Gastrocnemius medialis (tissue), 4 donors: ENCODE data around the gene WNT7B. TPM values are rescaled to one million over a fixed set of nuclear protein-coding genes. Genes with fewer than 3 reads are reported as not detected.

Experiments
- ATAC-seq, 2 donors: fragments of 150-250 bp; one replicate each; pipeline ENCODE4 v1.9.1; 2016
- DNase-seq, 2 donors: peaks; one replicate each; pipeline ENCODE4 v3.0.0-alpha.2; 2019
- H3K27ac ChIP-seq, 4 donors: fragments of 200-600 bp; sonication (generic); 1 replicate in 1 of 4; 2 replicates in 3 of 4; pipeline ENCODE4 v1.5.1; 2016 to 2018; ENCODE audit warnings: mild to moderate bottlenecking in 2 of 4, moderate library complexity in 1 of 4
- H3K27me3 ChIP-seq, 3 donors: fragments of 200-600 bp; sonication (generic) in 2 of 3; 1 replicate in 1 of 3; 2 replicates in 2 of 3; pipeline versions ENCODE4 v1.5.1 to v1.6.0; 2016 to 2019; ENCODE audit warnings: mild to moderate bottlenecking in 1 of 3, moderate library complexity in 1 of 3
- H3K36me3 ChIP-seq, 2 donors: fragments of 200-600 bp; sonication (generic) in 1 of 2; one replicate each; pipeline ENCODE4 v1.5.1; 2017 to 2018
- H3K4me1 ChIP-seq, 2 donors: fragments of 200-600 bp; sonication (generic) in 1 of 2; one replicate each; pipeline ENCODE4 v1.5.1; 2016 to 2017; ENCODE audit warnings: mild to moderate bottlenecking in 2 of 2
- H3K4me3 ChIP-seq, 4 donors: fragments of 200-600 bp; sonication (generic) in 3 of 4; 1 replicate in 1 of 4; 2 replicates in 3 of 4; pipeline ENCODE4 v1.5.1; 2016 to 2019; ENCODE audit warnings: mild to moderate bottlenecking in 2 of 4
- H3K9me3 ChIP-seq, 3 donors: fragments of 200-600 bp; sonication (generic) in 2 of 3; 1 replicate in 1 of 3; 2 replicates in 2 of 3; pipeline ENCODE4 v1.5.1; 2016 to 2019
- POLR2A ChIP-seq, 2 donors: fragments of 450-650 bp; IDR thresholded peaks; one replicate each; pipeline ENCODE4 v1.6.1; 2017; ENCODE audit warnings: antibody characterized with exemption in 2 of 2, mild to moderate bottlenecking in 2 of 2, moderate library complexity in 2 of 2
- in situ Hi-C, 4 donors: fragments of 200-750 bp; cut with MboI; loops; one replicate each; pipeline versions ENCODE4 v1.15.0 to v1.8.0; 2017; ENCODE audit warnings: low sequenced_read_pairs in 4 of 4
- intact Hi-C: fragments of 100-400 bp; cut with DNase I; formaldehyde crosslinking; loops from one replicate; pipeline ENCODE4 v1.15.1; 2023; ENCODE audit warnings: low total_unique reads
- total RNA-seq, 4 donors: library from RNA; depleted of rRNA; stranded (reverse); fragments of >200 nt; gene quantifications; one replicate each; pipeline versions ENCODE4 v1.1.0 to v1.2.3, GENCODE V29; 2016
- TF ChIP-seq, protein P1 (sequence below), 5 experiments: fragments of 450-650 bp in 3 of 5; fragments of 200-600 bp in 2 of 5; sonication (generic) in 2 of 5; IDR thresholded peaks in 4 of 5; conservative IDR thresholded peaks in 1 of 5; 1 replicate in 4 of 5; 2 replicates in 1 of 5; pipeline ENCODE4 v1.5.1; 2016 to 2019; ENCODE audit warnings: antibody characterized with exemption in 5 of 5, mild to moderate bottlenecking in 3 of 5, moderate library complexity in 3 of 5

The WNT7B gene
- total RNA-seq, 4 donors from 2014 or later, result not detected

DNA sequence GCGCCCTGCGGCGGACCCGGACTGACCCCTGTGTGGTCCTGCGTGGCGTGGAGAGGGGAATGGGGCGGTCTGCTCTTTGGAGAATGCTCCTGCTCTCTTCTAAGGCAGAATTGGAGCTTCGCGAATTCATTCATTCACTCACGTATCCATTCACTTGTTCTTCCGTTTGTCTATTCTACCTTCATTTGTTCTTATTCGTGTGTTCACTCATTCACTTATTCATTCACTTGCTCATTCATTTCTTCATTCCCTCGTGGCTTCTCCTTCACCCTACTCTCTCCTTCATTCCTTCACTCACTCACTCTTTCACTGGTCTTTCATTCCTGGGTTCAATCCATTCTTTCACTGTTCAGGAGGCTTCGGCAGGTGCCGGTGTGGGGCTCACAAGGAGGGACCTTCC, 69.6 kb downstream of the WNT7B start:
- no peak overlapping the region for H3K27ac ChIP-seq
- no peak overlapping the region for H3K4me3 ChIP-seq
- no peak for DNase-seq
- no peak for ATAC-seq
- intact Hi-C loops, result no loop called here
- TF ChIP-seq, protein P1, sequence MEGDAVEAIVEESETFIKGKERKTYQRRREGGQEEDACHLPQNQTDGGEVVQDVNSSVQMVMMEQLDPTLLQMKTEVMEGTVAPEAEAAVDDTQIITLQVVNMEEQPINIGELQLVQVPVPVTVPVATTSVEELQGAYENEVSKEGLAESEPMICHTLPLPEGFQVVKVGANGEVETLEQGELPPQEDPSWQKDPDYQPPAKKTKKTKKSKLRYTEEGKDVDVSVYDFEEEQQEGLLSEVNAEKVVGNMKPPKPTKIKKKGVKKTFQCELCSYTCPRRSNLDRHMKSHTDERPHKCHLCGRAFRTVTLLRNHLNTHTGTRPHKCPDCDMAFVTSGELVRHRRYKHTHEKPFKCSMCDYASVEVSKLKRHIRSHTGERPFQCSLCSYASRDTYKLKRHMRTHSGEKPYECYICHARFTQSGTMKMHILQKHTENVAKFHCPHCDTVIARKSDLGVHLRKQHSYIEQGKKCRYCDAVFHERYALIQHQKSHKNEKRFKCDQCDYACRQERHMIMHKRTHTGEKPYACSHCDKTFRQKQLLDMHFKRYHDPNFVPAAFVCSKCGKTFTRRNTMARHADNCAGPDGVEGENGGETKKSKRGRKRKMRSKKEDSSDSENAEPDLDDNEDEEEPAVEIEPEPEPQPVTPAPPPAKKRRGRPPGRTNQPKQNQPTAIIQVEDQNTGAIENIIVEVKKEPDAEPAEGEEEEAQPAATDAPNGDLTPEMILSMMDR (IDR thresholded peaks at IDR 0.05 in 4 of 5, conservative IDR thresholded peaks at IDR 0.05 in 1 of 5), result no peak
- no peak for TF ChIP-seq POLR2A (IDR thresholded peaks at IDR 0.05)
- H3K4me1 ChIP-seq, result peaks cover 4 to 16% of the 10 kb centered on the region in 2 donors
- in situ Hi-C loops, result no loop called here
- H3K36me3 ChIP-seq, result no peaks in the 10 kb centered on the region
- H3K27me3 ChIP-seq, result peaks cover 13 to 18% (median 13%) of the 10 kb centered on the region in 3 donors
- no peaks in the 10 kb centered on the region for H3K9me3 ChIP-seq

DNA sequence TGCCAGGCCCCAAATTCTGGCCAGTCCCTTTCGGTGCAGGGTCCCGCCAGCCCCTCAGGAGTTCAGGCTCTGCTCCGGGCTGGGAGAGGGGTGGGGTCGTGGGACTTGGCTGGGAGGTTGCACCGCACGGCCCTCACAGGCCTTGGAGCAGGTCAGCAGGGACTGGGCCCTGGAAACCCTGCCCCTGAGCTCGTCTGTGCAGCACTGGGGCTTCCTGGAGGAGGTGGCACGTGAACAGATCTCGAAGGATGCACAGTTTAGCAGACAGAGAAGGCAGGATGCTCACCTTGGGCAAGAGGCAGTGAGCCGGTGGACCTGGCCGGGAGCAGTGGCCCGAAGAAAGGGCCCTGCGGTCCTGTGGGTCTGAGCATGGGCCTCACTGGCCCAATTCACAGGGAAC, 70.0 kb downstream of the WNT7B start:
- H3K27me3 ChIP-seq, result peaks cover 13 to 18% (median 16%) of the 10 kb centered on the region in 3 donors
- peaks cover 2 to 12% of the 10 kb centered on the region in 2 donors for H3K4me1 ChIP-seq
- no peaks in the 10 kb centered on the region for H3K36me3 ChIP-seq
- H3K4me3 ChIP-seq, result no peak overlapping the region
- no peaks in the 10 kb centered on the region for H3K9me3 ChIP-seq
- TF ChIP-seq, protein P1 (IDR thresholded peaks at IDR 0.05 in 4 of 5, conservative IDR thresholded peaks at IDR 0.05 in 1 of 5), result no peak
- TF ChIP-seq POLR2A (IDR thresholded peaks at IDR 0.05), result no peak
- DNase-seq (no peak), ATAC-seq (no peak)
- in situ Hi-C loops, result no loop called here
- intact Hi-C loops, result no loop called here
- no peak overlapping the region for H3K27ac ChIP-seq

DNA sequence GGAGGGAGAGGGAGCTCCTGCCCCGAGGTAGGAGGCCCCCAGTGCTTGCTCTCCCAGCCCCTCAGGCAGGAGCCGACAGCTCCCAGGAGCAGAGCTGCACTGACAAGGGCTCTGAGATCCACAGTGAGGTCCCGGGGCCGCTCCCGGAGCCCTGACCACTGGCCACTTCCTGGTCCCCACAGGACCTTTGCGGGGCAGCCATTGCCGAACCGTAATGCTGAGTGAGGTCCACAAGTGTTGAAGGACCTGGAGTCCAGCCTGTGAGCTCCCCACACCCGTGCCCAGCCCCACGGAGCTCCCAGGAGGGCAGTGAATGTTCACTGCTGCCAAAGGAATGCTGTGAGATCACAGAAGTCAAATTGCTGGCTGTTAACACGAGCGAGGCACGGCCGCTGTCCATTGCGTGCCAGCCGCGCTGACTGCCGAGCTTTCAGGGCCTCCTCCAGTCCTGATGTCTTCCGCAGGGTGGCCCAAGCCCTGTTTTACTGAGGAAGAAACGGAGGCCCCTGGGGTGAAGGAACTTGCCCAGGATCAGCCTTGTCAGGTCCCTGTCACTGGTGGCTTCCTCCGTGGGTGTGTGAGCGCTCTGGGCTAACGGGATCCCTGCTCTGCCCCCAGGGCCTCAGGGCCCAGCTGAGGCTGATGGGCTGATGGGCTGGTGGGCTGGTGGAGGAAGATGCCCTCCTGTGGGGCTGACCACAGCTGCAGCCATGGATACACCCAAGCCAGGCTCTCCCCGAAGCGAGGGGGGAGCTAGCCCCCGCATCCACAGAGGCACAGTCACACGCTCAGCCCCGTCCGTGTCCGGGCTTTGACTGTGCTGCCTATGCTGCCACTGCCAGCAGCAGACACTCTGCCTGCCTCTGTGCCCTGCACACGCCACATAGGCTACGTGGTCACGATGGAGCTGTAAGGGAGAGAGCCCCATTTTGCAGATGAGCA, 70.8 kb downstream of the WNT7B start:
- DNase-seq (no peak), ATAC-seq (peak; percentile 26 to 49)
- Histone ChIP-seq H3K27ac (no peak overlapping the region), H3K9me3 (no peaks in the 10 kb centered on the region), H3K4me1 (peaks cover 0 to 5% of the 10 kb centered on the region in 2 donors), H3K36me3 (no peaks in the 10 kb centered on the region), H3K4me3 (peak overlapping the region in 3 of 4 donors; percentile 10 to 38 (median 26)), H3K27me3 (peaks cover 13 to 18% (median 16%) of the 10 kb centered on the region in 3 donors)
- no peak for TF ChIP-seq POLR2A (IDR thresholded peaks at IDR 0.05)
- TF ChIP-seq, protein P1 (IDR thresholded peaks at IDR 0.05 in 4 of 5, conservative IDR thresholded peaks at IDR 0.05 in 1 of 5), result no peak
- in situ Hi-C loops (no loop called here), intact Hi-C loops (no loop called here)

DNA sequence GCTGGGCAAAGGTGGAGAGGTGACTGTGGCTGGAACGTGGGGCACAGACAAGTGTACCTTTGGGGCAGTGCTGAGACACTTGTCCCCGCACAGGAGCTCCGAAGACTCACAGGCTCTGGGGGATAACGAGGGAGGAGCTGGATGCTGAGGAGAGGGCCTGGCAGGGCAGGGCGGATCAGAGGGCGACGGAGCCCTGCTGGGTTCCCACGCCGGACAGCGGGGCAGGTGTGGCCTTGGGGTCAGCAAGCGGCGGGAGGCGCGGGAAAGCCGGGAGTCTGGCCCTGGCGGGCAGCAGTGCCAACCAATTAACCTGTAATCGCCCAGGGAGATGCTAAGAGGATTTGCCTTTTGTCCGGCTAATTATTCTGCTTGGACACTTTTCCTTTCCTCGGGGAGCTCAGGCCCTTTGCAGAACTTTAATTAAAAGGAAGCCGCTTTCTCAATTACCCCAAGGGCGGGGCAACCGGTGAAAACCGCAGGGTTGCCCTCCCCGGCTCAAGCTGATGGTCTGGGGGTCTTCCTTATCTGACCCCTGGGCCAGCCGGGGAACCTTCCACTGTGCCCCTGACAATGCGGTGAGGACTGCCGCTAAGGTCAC, 71.5 kb downstream of the WNT7B start:
- in situ Hi-C loops, result no loop called here
- ATAC-seq (no peak), DNase-seq (no peak)
- no peaks in the 10 kb centered on the region for H3K9me3 ChIP-seq
- intact Hi-C loops, result no loop called here
- no peak overlapping the region for H3K4me3 ChIP-seq
- H3K36me3 ChIP-seq, result no peaks in the 10 kb centered on the region
- H3K4me1 ChIP-seq, result peaks cover 0 to 5% of the 10 kb centered on the region in 2 donors
- peaks cover 13 to 18% (median 16%) of the 10 kb centered on the region in 3 donors for H3K27me3 ChIP-seq
- H3K27ac ChIP-seq, result no peak overlapping the region
- no peak for TF ChIP-seq POLR2A (IDR thresholded peaks at IDR 0.05)
- TF ChIP-seq, protein P1 (IDR thresholded peaks at IDR 0.05 in 4 of 5, conservative IDR thresholded peaks at IDR 0.05 in 1 of 5), result no peak
